ENCODE results near the gene ESRRA.

DNA sequence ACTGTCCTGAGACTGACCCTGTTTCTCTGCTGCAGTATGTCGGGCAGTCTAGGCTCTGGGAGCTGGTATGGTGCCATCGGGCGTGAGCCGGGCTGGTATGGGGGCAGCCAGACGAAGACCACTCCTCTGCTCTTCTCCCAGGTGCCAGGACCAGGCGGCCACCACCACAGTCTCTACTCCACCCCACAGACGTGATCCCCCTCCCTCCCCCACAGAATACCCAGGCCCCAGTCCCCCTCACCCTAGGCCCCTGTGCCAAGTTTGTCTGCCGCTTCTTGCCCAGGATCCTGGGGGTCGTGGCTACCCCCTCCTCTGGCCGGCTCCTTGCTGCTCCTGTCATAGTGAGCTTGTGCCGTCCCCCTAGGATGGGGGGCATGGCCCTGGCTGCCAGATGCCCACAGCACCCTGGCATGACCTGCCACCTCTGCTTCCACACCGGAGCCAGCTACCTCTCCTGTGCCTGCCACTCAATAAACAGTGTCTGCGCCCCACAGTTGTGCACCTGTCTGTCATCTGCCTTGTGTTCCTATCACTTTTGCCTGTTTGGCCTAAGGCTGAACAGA, 16.2 kb upstream of the ESRRA start:
- TF ChIP-seq YY1 (IDR thresholded peaks at IDR 0.05; ENCODE audit: insufficient read depth, insufficient read length): no peak
- TF ChIP-seq ZNF274 (IDR thresholded peaks at IDR 0.05; ENCODE audit: low read depth, low read length): no peak
